PC-9 (cell line): ENCODE data around the gene IGFBP6. TPM values are rescaled to one million over a fixed set of nuclear protein-coding genes. Genes with fewer than 3 reads are reported as not detected.

Source experiments
- BruUV-seq: library from RNA; stranded (reverse); fragments of 400-500 nt; replicated peaks from 2 replicates; lab custom pipeline; 2021; lab: Mats Ljungman, UMichigan
- CTCF ChIA-PET: fragments of 300-600 bp; sonication (Branson Sonifier 250); formaldehyde crosslinking; loops from one replicate; lab custom pipeline; 2022; ENCODE audit warnings: antibody characterized with exemption; lab: Charles Lee
- POLR2A ChIA-PET: fragments of 300-600 bp; sonication (Branson Sonifier 250); formaldehyde crosslinking; loops from one replicate; lab custom pipeline; 2022; ENCODE audit warnings: antibody characterized with exemption; ENCODE audit not compliant: unreplicated experiment; lab: Charles Lee
- DNase-seq, 2 experiments: peaks; one replicate each; pipeline versions ENCODE4 v3.0.0 to v3.0.0-alpha.2; 2015 to 2022; ENCODE audit warnings: mixed read lengths in 1 of 2
- H2AFZ ChIP-seq: fragments of 200-600 bp; sonication (generic); 2 replicates; pipeline ENCODE4 v1.8.1; 2017; ENCODE audit warnings: antibody characterized with exemption
- H3F3A ChIP-seq: fragments of 200-600 bp; sonication (generic); 2 replicates; pipeline ENCODE4 v1.8.1; 2017; ENCODE audit warnings: antibody characterized with exemption, mild to moderate bottlenecking, low read depth; ENCODE audit not compliant: insufficient read depth
- H3K27ac ChIP-seq: fragments of 200-600 bp; sonication (generic); 2 replicates; pipeline ENCODE4 v1.6.1; 2016; ENCODE audit warnings: mixed run types
- H3K27me3 ChIP-seq: fragments of 200-600 bp; sonication (generic); 2 replicates; pipeline ENCODE4 v1.6.1; 2016; ENCODE audit warnings: low read depth, mixed run types; ENCODE audit not compliant: insufficient read depth
- H3K36me3 ChIP-seq: fragments of 200-600 bp; sonication (generic); 2 replicates; pipeline ENCODE4 v1.6.1; 2016; ENCODE audit warnings: low read depth, mixed run types
- H3K4me1 ChIP-seq: fragments of 200-600 bp; sonication (generic); replicated peaks from 2 replicates; pipeline ENCODE4 v1.6.1; 2016; ENCODE audit warnings: mixed run types; ENCODE audit not compliant: insufficient read depth
- H3K4me2 ChIP-seq: fragments of 200-600 bp; sonication (generic); 2 replicates; pipeline ENCODE4 v1.6.1; 2017; ENCODE audit warnings: mixed run types
- H3K4me3 ChIP-seq: fragments of 200-600 bp; sonication (generic); 2 replicates; pipeline ENCODE4 v1.6.1; 2016; ENCODE audit warnings: mixed run types
- H3K79me2 ChIP-seq: fragments of 200-600 bp; sonication (generic); 2 replicates; pipeline ENCODE4 v1.6.1; 2017; ENCODE audit warnings: low read depth, mixed run types
- H3K9me2 ChIP-seq: fragments of 200-600 bp; sonication (generic); 2 replicates; pipeline ENCODE4 v1.8.1; 2017; ENCODE audit warnings: mild to moderate bottlenecking; ENCODE audit not compliant: insufficient read depth
- H3K9me3 ChIP-seq: fragments of 200-600 bp; sonication (generic); 2 replicates; pipeline ENCODE4 v1.8.1; 2016; ENCODE audit warnings: low read depth; ENCODE audit not compliant: insufficient read depth
- H4K20me1 ChIP-seq: fragments of 200-600 bp; sonication (generic); 2 replicates; pipeline ENCODE4 v1.8.1; 2017; ENCODE audit not compliant: insufficient read depth
- EZH2 ChIP-seq: fragments of 200-600 bp; sonication (generic); IDR thresholded peaks from 2 replicates; pipeline ENCODE4 v1.8.0; 2017; ENCODE audit warnings: antibody characterized with exemption, low read depth
- intact Hi-C: fragments of 100-400 bp; cut with micrococcal nuclease; formaldehyde crosslinking; loops from one replicate; pipeline ENCODE4 v1.10.0; 2022; ENCODE audit not compliant: unreplicated experiment
- total RNA-seq: library from RNA; stranded (reverse); gene quantifications from 2 replicates; pipeline ENCODE4 v1.2.3, GENCODE V29; 2021
- TF ChIP-seq, protein P1 (sequence below): fragments of 200-600 bp; sonication (generic); conservative IDR thresholded peaks from 2 replicates; pipeline ENCODE4 v1.6.1; 2017; ENCODE audit warnings: mixed run types, antibody characterized with exemption, mild to moderate bottlenecking, moderate library complexity

Gene IGFBP6
- total RNA-seq, 1 experiment from 2014 or later: 290 TPM

DNA sequence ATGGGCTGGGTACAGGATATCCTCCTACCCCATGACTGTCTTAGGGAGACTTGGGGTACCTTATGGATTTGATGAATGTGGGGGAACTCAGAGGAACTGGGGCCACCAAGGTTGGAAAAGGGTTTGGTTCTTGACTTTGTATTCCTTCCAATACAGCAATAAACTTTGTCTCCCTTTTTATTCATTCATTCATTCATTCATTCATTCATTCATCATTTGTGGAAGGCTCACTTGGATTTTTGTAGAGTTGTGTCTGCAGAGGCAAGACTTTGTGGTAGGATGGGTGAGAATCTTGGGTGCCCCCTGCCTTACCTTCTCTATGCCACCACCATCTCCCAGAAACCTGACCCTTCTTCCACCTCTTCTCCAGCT is 26.9 kb downstream of the IGFBP6 start:
- Histone ChIP-seq H3K36me3 (no peaks in the 10 kb centered on the region), H3K27ac (no peak overlapping the region), H3K9me3 (no peaks in the 10 kb centered on the region), H3K4me2 (no peak overlapping the region), H2AFZ (no peak overlapping the region), H3K9me2 (no peaks in the 10 kb centered on the region; the same call in 1 of the 2 replicates), H3K4me3 (no peak overlapping the region), H3K27me3 (no peaks in the 10 kb centered on the region), H3K4me1 (no peaks in the 10 kb centered on the region), H3K79me2 (no peaks in the 10 kb centered on the region), H3F3A (no peaks in the 10 kb centered on the region; the same call in 1 of the 2 replicates), H4K20me1 (no peaks in the 10 kb centered on the region)
- no peak for DNase-seq
- TF ChIP-seq EZH2: no peak
- TF ChIP-seq, protein P1, sequence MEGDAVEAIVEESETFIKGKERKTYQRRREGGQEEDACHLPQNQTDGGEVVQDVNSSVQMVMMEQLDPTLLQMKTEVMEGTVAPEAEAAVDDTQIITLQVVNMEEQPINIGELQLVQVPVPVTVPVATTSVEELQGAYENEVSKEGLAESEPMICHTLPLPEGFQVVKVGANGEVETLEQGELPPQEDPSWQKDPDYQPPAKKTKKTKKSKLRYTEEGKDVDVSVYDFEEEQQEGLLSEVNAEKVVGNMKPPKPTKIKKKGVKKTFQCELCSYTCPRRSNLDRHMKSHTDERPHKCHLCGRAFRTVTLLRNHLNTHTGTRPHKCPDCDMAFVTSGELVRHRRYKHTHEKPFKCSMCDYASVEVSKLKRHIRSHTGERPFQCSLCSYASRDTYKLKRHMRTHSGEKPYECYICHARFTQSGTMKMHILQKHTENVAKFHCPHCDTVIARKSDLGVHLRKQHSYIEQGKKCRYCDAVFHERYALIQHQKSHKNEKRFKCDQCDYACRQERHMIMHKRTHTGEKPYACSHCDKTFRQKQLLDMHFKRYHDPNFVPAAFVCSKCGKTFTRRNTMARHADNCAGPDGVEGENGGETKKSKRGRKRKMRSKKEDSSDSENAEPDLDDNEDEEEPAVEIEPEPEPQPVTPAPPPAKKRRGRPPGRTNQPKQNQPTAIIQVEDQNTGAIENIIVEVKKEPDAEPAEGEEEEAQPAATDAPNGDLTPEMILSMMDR: no peak
- no TSS peak for BruUV-seq
- intact Hi-C loops: no loop called here
- ChIA-PET CTCF (no interaction called here), POLR2A (no interaction called here)

DNA sequence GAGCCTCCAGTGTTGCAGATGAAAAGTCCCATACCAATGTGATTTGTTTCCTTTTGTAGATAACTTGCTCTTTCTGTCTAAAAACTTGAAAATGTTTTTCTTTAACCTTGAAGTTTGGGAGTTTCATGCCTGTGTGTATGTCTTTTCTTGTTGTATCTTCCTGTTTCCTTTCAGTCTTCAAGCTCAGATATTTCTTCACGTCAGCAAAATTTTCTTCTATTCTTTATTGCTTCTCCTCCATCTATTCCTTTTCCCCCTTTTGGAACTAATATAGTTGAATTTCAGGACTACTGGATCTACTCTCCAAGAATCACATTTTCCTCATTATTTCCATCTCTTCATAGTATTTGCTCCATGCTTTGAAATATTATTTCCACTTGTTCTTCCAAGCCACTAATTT is 29.7 kb downstream of the IGFBP6 start:
- no peak overlapping the region for H3K4me3 ChIP-seq
- H3F3A ChIP-seq: no peaks in the 10 kb centered on the region; the same call in 1 of the 2 replicates
- no peaks in the 10 kb centered on the region for H3K36me3 ChIP-seq
- H3K9me2 ChIP-seq: no peaks in the 10 kb centered on the region; the same call in 1 of the 2 replicates
- H3K9me3 ChIP-seq: no peaks in the 10 kb centered on the region
- no peak for DNase-seq
- no TSS peak for BruUV-seq
- H3K27me3 ChIP-seq: no peaks in the 10 kb centered on the region
- no peaks in the 10 kb centered on the region for H3K4me1 ChIP-seq
- intact Hi-C loops: no loop called here
- POLR2A ChIA-PET: interaction anchor here (0.5 kb wide), 1 partner anchor 178 kb away, joined by 12 read pairs; the partner anchor contains the start of gene KRT18
- CTCF ChIA-PET: no interaction called here
- no peaks in the 10 kb centered on the region for H3K79me2 ChIP-seq
- H3K27ac ChIP-seq: no peak overlapping the region
- no peaks in the 10 kb centered on the region for H4K20me1 ChIP-seq
- TF ChIP-seq, protein P1: no peak
- no peak for TF ChIP-seq EZH2
- no peak overlapping the region for H3K4me2 ChIP-seq
- H2AFZ ChIP-seq: no peak overlapping the region

DNA sequence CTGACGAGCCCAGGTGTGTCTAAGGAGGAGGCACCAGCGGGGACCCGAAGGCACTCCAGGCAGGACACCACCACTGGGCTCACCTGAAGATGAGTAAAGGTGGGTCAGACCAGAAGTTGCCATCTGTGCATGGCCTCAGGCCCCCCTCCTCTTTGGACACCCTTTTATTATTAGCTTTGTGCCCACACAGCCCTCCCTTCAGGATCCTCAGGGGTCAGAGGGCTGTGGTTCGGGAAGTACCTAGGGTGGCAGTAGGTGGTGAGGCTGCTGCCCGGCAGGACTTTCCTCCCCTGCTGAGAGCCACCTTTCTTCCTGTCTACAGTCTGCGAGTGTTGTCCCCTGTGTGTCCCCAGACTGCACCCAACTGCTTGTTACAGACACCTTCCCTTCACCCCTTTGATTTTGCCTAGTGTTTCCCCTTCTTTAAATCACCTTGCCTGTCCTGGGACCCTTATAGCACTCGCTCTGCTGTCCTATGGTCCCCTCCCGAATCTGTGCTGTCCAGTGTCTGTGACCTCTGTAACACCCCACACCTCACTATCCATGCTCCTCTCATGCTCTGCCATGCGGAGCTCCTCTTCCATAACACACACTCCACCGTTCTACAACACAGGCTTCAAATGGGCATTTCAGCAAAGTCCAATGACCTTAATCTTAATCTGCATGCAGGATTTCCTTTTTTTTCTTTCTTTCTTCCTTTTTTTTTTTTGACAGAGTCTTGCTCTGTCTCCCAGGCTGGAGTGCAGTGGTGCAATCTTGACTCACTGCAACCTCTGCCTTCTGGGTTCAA is 31.5 kb downstream of the IGFBP6 start:
- CTCF ChIA-PET: no interaction called here
- Histone ChIP-seq H3K4me1 (no peaks in the 10 kb centered on the region), H2AFZ (no peak overlapping the region)

More for the DNA sequence above, 31.5 kb downstream of the IGFBP6 start:
- Histone ChIP-seq H3K36me3 (no peaks in the 10 kb centered on the region), H3K9me3 (no peaks in the 10 kb centered on the region), H4K20me1 (no peaks in the 10 kb centered on the region), H3K27me3 (no peaks in the 10 kb centered on the region), H3F3A (no peaks in the 10 kb centered on the region; the same call in 1 of the 2 replicates), H3K4me2 (no peak overlapping the region), H3K79me2 (no peaks in the 10 kb centered on the region), H3K27ac (no peak overlapping the region), H3K9me2 (no peaks in the 10 kb centered on the region; the same call in 1 of the 2 replicates), H3K4me3 (no peak overlapping the region)
- intact Hi-C loops: no loop called here
- POLR2A ChIA-PET: no interaction called here
- no TSS peak for BruUV-seq
- no peak for TF ChIP-seq EZH2
- TF ChIP-seq, protein P1: no peak
- DNase-seq: no peak
